ENCODE measurements around the gene TMOD1.

The TMOD1 gene

DNA sequence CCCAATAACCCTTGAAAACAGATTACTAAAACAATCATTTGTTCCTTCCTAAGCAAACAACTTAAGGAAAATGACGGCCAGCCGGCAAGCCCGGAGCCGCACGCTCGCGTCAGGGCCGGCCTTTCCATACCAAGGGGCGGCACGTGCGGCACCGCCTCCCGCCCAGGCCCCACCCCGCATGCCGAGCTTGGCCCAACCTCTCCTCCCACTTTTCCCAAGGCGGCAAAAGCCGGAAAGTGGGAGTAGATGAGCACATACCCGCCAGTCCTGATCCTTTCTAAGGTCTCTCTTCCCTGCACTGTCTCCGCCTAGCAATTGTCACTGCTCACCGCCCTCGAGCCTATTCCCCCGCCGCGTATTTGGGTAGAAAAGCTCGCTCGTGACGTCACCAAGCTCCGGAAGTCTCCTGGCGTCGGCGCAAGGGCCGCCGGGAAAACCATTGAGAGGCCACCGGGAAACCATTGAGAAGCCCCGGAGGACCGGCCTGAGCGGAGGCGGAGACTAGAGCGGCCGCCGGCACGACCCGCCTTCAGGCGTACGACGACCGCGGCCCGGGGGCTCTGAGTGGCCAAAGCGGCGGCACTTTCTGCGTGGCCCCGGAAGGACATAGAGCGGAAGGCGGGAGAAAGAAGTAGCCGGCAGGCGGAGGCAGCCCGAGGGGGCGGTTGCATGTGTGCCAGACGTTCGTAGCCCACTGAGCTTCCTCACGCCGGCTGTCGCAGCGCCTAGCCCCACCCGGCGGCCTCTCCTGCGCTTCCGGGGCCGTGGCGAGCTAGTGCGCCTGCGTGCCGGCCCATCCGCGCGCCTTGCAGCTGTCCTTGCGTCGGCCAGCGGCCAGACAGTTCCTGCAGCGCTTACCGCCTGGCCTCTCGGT is 131.8 kb downstream of the TMOD1 start, which contains the start of the genes NCBP1 and TSTD2:
Gene NCBP1 (plus strand): TSS at position 837 of the 874 bp plus-strand sequence. CDS start 61 bp downstream, outside the sequence.
Gene TSTD2 (minus strand): TSS at position 384 of the 874 bp plus-strand sequence. CDS start 5,806 bp downstream, outside the sequence.
- DNase-seq (ENCODE audit: low spot score): peak; percentile 92

DNA sequence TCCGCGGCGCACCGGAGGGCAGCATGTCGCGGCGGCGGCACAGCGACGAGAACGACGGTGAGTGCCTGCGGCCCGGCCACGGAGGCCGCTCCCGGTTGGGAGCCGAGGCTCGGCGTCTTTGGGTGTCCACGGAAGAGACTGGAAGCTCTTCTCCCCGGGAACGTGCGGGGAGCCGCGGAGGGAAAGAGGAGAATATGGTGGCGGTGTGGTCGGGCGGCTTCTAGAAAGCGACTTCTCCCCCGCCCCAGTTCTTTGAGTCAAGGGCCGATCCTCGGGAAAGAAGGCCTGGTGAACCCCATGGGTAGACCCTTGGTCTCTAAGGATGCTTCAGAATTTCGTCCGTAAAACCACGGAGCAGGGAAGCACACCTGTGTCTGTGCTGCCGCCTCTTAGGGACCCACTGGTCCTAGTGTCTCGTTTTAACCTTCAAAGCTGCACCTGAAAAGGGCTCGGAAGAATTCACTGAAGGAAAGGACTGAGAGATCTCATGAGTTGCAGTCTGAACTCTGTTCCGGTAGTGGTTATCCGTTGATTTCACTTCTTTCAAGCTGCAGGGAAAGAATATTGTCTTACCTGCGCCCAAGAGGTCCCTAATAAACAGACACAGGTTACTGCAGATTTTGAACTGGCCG is 132.5 kb downstream of the TMOD1 start:
- DNase-seq (ENCODE audit: low spot score): no peak

DNA sequence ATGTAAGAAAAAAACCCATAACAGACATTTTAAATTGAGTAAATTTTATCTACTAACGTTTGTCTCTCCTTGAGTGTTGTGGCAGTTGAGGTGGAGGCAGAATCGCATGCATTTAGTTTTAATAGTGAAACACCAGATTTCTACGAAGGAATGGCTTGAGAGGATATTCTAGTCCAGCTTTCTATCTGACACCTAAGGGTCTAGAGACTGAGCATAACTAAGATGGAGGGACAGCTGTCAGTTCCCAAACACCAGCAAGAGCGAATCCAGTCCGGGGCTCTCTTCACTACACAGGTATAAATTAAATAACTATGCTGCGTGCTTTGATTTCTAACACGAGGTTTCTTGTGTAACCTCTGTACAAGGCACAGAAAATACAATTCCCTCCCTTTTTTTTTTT is 133.6 kb downstream of the TMOD1 start:
- no peak for DNase-seq (ENCODE audit: low spot score)

DNA sequence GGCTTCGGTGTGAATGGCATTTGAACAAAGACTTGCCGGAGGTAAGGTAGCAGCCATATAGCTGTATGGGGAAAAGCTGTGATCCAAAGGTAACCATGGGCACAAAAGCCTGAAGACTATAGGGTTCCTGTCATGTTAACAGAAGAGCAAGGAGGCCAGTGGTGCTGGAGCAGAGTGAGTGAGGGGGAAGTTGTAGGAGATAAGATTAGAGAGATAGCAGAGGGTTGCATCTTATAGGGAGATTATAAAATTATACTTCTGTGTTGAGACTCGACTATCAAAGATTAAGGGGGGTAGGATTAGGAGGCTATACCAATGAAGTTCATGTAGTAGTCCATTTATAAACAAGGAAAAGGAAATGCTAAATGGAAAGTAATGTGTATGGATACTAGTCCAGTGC is 135.4 kb downstream of the TMOD1 start:
- DNase-seq (ENCODE audit: low spot score): no peak

DNA sequence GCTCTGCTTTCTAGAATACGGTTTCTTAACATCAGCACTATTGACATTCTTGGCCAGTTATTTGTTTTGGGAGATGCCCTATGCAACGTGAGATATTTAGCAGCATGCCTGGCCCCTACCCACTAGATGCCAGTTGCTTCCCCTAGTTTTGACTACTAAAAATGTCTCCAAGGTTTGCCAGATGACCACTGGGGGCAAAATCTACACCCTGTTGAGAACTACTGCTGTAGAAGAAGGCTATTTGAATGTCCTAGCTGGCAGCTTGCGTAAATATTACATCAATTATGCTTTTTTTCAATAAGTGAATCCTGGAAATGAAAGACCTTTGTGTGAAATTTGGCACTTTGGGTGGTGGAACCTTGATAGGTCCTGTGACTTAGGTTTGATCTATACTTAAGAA is 137.2 kb downstream of the TMOD1 start:
- DNase-seq (ENCODE audit: low spot score): no peak

DNA sequence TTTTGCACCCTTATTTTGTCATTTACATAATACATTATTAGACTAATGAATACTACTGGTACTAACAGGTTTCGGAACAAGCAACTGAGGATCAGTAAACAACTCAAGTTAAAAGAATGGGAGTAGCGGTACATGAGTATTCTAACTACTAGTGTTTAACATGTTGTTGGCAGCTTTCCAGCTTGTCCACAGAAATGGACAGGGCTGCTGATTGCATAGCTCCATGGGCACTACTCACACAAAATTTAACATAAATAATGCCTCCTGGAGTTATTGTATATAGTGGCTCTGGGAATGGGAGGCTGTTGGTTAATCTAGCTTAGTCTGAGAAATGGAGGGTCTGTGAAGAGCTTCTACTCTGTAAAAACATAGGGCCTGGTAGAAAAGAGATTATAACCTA is 138.9 kb downstream of the TMOD1 start:
- DNase-seq (ENCODE audit: low spot score): no peak

DNA sequence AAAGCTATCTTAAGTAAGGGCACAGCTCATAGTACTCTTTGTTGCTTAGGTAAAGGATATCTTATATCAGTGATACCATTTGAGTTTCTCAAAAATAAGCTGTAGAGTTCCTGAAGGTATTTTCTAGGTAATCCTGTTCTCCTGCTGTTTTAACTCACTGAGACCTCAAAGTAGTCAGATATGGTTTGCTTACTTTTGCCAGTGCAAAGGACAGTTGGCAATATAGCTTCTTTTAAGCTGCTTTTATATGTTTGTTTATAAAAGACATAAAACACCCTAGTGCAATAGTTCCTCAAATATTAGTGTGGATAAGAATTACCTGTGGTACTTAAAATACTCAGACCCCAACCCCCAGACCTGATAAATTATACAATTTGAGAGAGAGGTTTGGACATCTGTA is 144.3 kb downstream of the TMOD1 start:
- DNase-seq (ENCODE audit: low spot score): no peak

DNA sequence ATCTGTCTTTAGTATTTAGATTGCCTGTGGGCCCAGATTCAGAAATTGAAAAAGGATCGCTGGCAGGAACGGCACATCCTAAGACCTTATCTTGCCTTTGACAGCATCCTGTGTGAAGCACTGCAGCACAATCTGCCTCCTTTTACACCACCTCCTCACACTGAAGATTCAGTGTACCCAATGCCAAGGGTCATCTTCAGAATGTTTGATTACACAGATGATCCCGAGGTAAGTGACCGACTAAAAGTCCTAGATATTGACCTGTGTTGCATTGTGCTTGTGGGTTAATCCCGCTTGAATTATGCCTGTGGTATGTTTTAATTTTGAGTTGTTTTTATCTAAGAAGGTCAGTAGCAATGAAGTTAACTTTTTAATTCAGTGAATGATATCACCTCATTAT is 146.5 kb downstream of the TMOD1 start:
- DNase-seq (ENCODE audit: low spot score): no peak

All from COLO829 (cell line).